ENCODE measurements around the gene TLCD3A.

DNA sequence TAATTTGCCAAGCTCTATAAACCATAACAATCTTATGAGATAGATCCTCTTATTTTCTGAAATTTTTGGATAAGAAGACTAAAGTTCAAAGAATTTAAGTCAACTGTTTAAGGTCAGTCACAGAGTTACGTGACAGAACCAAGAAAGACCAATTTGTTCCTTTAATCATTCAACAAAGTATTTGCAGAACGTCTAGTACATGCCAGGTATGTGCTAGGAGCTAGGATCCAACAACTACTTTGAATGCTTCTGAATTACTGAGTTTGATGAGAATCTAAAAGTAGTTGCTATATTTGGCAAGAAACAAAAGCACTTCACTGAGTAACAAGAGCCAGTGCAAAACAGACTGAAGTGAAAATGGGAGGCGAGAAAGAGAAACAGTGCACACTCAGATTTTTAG, 34.7 kb downstream of the TLCD3A start:
- TF ChIP-seq CTCF (IDR thresholded peaks at IDR 0.05): no peak
- TF ChIP-seq EZH2 (IDR thresholded peaks at IDR 0.05; ENCODE audit: borderline replicate concordance, insufficient read depth, low read depth, low read length, poor library complexity, severe bottlenecking): no peak

Data from B cell (primary cell).